Measurements from ENCODE around the gene ARHGEF40. TPM values are rescaled to one million over a fixed set of nuclear protein-coding genes. Genes with fewer than 3 reads are reported as not detected.

ARHGEF40 gene
- total RNA-seq, 1 experiment from 2014 or later: 71.4 TPM

DNA sequence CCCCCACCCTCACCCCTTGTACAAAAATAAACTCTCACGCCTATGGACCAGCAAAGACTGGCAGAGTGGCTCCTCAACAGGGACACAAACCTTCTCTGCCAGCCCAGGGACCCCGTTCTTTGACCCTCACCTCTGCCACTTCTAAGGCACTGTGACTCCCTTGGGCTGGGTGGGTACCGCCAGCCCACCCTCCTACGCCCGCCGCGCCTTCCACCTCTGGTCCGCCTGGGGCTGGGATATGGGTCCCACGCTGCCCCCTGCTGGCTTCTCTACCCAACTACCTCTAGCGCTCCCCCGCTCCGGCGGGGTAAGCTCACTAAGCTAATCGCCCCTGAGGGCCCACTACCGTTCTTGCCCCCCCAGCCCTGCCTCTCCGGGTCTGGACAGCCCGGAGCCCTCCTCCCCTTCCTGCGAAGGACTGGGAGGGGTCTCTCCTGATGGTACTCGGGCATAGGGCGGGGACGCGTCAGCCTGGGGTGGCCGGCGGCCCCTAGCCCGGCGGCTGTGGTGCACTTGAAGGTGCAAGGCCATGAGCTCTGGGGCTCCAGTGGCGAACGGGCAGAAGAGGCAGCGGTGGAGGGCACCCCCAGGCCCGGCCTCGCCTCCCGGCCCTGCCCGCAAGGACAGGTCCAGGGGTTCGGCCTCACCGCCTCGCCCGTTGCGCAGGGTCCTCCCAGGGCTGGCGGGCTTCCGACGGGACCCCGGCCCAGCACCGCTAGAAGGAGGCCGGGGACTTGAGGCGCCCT lies 20.3 kb downstream of the ARHGEF40 start:
- no peak overlapping the region for H2BK5ac ChIP-seq (ENCODE audit: insufficient read length, low read length)
- no peaks in the 10 kb centered on the region; a peak in 3 of 5 replicates for H3K9me3 Mint-ChIP-seq
- no peak overlapping the region for H3K18ac ChIP-seq (ENCODE audit: insufficient read length, low read depth, low read length)
- H3K4me1 Mint-ChIP-seq: peaks cover 50% of the 10 kb centered on the region in 2 experiments
- no peaks in the 10 kb centered on the region for H3K79me2 ChIP-seq (ENCODE audit: insufficient read depth, low read length)
- no peak overlapping the region for H3T11ph ChIP-seq (ENCODE audit: low read length)
- H3K23ac ChIP-seq (ENCODE audit: insufficient read length, low read depth, low read length): no peak overlapping the region
- H3K4me3 Mint-ChIP-seq: no peak overlapping the region
- H3K27ac Mint-ChIP-seq: peak overlapping the region in 2 of 3 experiments; percentile 32 to 88; a peak in 2 of 7 replicates
- H4K8ac ChIP-seq (replicated peaks; ENCODE audit: insufficient read length, low read depth, low read length): no peak overlapping the region
- H3K27ac ChIP-seq (ENCODE audit: insufficient read length, low read depth, low read length): no peak overlapping the region
- H3K4me2 ChIP-seq (ENCODE audit: insufficient read depth, insufficient read length, low read length): no peak overlapping the region
- no peak overlapping the region for H3K56ac ChIP-seq (ENCODE audit: insufficient read length, low read depth, low read length)
- no peak overlapping the region for H2AFZ ChIP-seq (ENCODE audit: low read length)
- TF ChIP-seq, protein P1, sequence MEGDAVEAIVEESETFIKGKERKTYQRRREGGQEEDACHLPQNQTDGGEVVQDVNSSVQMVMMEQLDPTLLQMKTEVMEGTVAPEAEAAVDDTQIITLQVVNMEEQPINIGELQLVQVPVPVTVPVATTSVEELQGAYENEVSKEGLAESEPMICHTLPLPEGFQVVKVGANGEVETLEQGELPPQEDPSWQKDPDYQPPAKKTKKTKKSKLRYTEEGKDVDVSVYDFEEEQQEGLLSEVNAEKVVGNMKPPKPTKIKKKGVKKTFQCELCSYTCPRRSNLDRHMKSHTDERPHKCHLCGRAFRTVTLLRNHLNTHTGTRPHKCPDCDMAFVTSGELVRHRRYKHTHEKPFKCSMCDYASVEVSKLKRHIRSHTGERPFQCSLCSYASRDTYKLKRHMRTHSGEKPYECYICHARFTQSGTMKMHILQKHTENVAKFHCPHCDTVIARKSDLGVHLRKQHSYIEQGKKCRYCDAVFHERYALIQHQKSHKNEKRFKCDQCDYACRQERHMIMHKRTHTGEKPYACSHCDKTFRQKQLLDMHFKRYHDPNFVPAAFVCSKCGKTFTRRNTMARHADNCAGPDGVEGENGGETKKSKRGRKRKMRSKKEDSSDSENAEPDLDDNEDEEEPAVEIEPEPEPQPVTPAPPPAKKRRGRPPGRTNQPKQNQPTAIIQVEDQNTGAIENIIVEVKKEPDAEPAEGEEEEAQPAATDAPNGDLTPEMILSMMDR (conservative IDR thresholded peaks at IDR 0.05): peak; percentile 80
- H4K20me1 ChIP-seq (ENCODE audit: control insufficient read depth, insufficient read depth, insufficient read length): no peaks in the 10 kb centered on the region
- no peaks in the 10 kb centered on the region for H3K9me3 ChIP-seq (ENCODE audit: control insufficient read depth, low read depth, low read length)
- H3K36me3 Mint-ChIP-seq (ENCODE audit: insufficient read depth in 1 of 3, low read depth in 3 of 3): peaks cover 54 to 73% (median 69%) of the 10 kb centered on the region in 3 experiments
- no peak overlapping the region for H3K4ac ChIP-seq (ENCODE audit: low read depth, low read length)
- DNase-seq: peak; percentile 75
- no peak overlapping the region for H2BK120ac ChIP-seq (ENCODE audit: low read depth, low read length, poor library complexity, severe bottlenecking)
- H3K9ac ChIP-seq (ENCODE audit: extremely low read depth, insufficient read length, low read length): no peak overlapping the region
- H3K27me3 ChIP-seq (ENCODE audit: insufficient read depth, low read length): no peaks in the 10 kb centered on the region
- no peak overlapping the region for H4K91ac ChIP-seq (ENCODE audit: insufficient read length, low read depth, low read length)
- no peak overlapping the region for H2BK15ac ChIP-seq (ENCODE audit: low read depth, low read length)
- peaks cover 2% of the 10 kb centered on the region for H3K27me3 Mint-ChIP-seq (ENCODE audit: low read depth)
- peaks cover 5% of the 10 kb centered on the region for H3K23me2 ChIP-seq (ENCODE audit: insufficient read length, low read depth, low read length, poor library complexity, severe bottlenecking)
- H2BK20ac ChIP-seq (ENCODE audit: low read depth, low read length, poor library complexity, severe bottlenecking): no peak overlapping the region
- no peak overlapping the region for H4K5ac ChIP-seq (ENCODE audit: insufficient read length, low read depth, low read length)
- no peak overlapping the region for H2AK5ac ChIP-seq (ENCODE audit: insufficient read length, low read length)
- WGBS (ENCODE audit: extremely low coverage, insufficient read length, low lambda C conversion rate): no CpG with 5 or more reads among the region's 45 CpGs
- H3K79me1 ChIP-seq (ENCODE audit: insufficient read depth, low read depth, low read length, poor library complexity, severe bottlenecking): no peaks in the 10 kb centered on the region
- H3K14ac ChIP-seq (ENCODE audit: insufficient read depth, low read length): no peak overlapping the region
- H2BK12ac ChIP-seq (ENCODE audit: insufficient read length, low read depth, low read length): no peak overlapping the region
- peaks cover 6% of the 10 kb centered on the region for H3K4me1 ChIP-seq (ENCODE audit: insufficient read depth, low read length)
